GM23338 (cell line): ENCODE measurements around the gene CSTF3.

ENCODE experiments used
- EZH2 ChIP-seq: fragments of 200-600 bp; sonication (generic); IDR thresholded peaks from one replicate; pipeline ENCODE4 v1.8.0; 2017; ENCODE audit warnings: antibody characterized with exemption, mild to moderate bottlenecking, low read depth; ENCODE audit not compliant: unreplicated experiment
- EZH2phosphoT487 ChIP-seq: fragments of 200-600 bp; sonication (generic); IDR thresholded peaks from one replicate; pipeline ENCODE4 v1.8.1; 2018; ENCODE audit warnings: antibody characterized with exemption; ENCODE audit not compliant: unreplicated experiment
- JUNB ChIP-seq: IDR thresholded peaks from one replicate; pipeline ENCODE4 v1.6.1; 2016; ENCODE audit warnings: antibody characterized with exemption; ENCODE audit not compliant: unreplicated experiment
- POLR2AphosphoS5 ChIP-seq: IDR thresholded peaks from 2 replicates; pipeline ENCODE4 v1.6.1; 2016; ENCODE audit warnings: antibody characterized with exemption, low read depth
- STAT1 ChIP-seq: IDR thresholded peaks from one replicate; pipeline ENCODE4 v1.6.1; 2016; ENCODE audit warnings: antibody characterized with exemption; ENCODE audit not compliant: unreplicated experiment
- ZNF331 ChIP-seq: fragments of 250-450 bp; sonication (Bioruptor Pico); IDR thresholded peaks from 2 replicates; pipeline ENCODE4 v1.5.0; 2020; ENCODE audit warnings: low read depth, mild to moderate bottlenecking, moderate library complexity
- TF ChIP-seq, protein P1 (sequence below), 2 experiments: fragments of 200-600 bp in 1 of 2; sonication (generic) in 1 of 2; conservative IDR thresholded peaks; 2 replicates each; pipeline versions ENCODE4 v1.5.1 to v1.6.1; 2016 to 2017; ENCODE audit warnings: antibody characterized with exemption in 2 of 2, low read depth in 2 of 2, mild to moderate bottlenecking in 2 of 2, moderate library complexity in 1 of 2
- TF ChIP-seq, protein P2 (sequence below): IDR thresholded peaks from 2 replicates; pipeline ENCODE4 v1.6.1; 2016; ENCODE audit warnings: antibody characterized with exemption

DNA sequence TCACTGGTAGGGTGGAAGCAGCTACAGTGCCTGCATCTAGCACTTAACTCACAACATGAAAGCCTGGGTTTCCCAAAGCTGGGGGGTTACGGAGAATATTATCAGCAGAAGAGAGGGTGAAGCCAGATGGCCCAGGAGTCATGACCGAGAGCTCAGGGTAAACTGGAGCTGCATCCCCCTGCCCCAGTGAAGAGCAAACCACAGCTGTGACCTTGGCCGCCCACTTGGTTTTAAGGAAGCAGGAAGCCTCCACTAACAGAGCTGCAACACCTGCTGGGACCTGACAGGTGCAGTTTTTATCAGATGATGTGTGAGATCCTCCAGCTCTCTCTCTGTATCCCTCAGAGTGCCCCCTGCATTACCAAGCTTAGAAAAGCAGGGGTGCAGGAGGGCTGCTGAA lies 101.0 kb downstream of the CSTF3 start:
- TF ChIP-seq, protein P1, sequence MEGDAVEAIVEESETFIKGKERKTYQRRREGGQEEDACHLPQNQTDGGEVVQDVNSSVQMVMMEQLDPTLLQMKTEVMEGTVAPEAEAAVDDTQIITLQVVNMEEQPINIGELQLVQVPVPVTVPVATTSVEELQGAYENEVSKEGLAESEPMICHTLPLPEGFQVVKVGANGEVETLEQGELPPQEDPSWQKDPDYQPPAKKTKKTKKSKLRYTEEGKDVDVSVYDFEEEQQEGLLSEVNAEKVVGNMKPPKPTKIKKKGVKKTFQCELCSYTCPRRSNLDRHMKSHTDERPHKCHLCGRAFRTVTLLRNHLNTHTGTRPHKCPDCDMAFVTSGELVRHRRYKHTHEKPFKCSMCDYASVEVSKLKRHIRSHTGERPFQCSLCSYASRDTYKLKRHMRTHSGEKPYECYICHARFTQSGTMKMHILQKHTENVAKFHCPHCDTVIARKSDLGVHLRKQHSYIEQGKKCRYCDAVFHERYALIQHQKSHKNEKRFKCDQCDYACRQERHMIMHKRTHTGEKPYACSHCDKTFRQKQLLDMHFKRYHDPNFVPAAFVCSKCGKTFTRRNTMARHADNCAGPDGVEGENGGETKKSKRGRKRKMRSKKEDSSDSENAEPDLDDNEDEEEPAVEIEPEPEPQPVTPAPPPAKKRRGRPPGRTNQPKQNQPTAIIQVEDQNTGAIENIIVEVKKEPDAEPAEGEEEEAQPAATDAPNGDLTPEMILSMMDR (conservative IDR thresholded peaks at IDR 0.05; ENCODE audit: low read depth in 2 of 2) = no peak
- TF ChIP-seq POLR2AphosphoS5 = no peak
- no peak for TF ChIP-seq JUNB
- TF ChIP-seq, protein P2, sequence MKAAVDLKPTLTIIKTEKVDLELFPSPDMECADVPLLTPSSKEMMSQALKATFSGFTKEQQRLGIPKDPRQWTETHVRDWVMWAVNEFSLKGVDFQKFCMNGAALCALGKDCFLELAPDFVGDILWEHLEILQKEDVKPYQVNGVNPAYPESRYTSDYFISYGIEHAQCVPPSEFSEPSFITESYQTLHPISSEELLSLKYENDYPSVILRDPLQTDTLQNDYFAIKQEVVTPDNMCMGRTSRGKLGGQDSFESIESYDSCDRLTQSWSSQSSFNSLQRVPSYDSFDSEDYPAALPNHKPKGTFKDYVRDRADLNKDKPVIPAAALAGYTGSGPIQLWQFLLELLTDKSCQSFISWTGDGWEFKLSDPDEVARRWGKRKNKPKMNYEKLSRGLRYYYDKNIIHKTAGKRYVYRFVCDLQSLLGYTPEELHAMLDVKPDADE = no peak
- TF ChIP-seq EZH2 = no peak
- TF ChIP-seq EZH2phosphoT487 = no peak
- TF ChIP-seq STAT1 = no peak
- TF ChIP-seq ZNF331 (CRISPR knock-in tag) = no peak
